GM04504 (cell line): Measurements from ENCODE around the gene EIF1.
A peak's percentile ranks its signal among the peaks of the same experiment; 100 is the strongest.

Experiments
- DNase-seq: peaks from one replicate; pipeline ENCODE4 v3.0.0-alpha.2; 2012; ENCODE audit warnings: low read depth

The EIF1 gene

DNA sequence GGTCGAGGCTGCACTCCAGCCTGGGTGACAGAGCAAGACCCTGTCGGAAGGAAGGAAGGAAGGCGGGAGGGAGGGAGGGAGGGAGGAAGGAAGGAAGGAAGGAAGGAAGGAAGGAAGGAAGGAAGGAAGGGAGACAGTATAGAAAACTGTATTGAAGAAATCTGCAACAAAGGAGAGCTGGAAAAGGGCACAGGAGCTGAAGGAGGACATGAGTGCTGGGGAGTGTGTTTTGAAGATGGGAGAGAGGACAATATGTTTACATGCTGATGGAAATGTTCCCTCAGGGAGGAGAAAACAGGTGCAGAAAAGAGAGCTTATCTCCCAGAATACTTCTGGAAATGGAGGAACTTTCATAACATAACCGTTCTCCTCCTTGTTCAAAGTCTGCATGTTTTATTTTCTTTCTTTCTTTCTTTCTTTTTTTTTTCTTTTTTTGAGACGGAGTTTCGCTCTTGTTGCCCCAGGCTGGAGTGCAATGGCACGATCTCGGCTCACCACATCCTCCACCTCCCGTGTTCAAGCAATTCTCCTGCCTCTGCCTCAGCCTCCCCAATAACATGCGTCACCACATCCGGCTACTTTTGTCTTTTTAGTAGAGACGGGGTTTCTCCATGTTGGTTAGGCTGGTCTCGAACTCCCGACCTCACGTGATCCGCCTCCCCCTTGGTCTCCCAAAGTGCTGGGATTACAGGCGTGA, 48.4 kb downstream of the EIF1 start:
- DNase-seq = no peak

DNA sequence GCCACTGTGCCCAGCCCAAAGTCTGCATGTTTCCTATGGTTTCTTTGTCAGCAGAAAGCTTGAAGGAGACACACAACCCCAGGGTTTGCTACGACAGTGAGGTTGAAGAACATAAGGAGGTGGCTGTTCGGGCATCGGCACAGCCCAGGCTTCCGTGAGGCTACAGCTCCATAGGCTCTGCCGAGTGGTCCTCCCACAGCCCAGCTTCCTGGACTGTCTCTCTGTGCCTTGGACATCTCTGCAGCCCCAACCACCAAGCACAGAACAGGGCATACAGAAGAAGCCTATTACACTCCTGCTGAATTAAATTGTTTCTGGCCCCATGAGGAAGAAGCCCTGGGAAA, 49.0 kb downstream of the EIF1 start:
- DNase-seq = no peak

DNA sequence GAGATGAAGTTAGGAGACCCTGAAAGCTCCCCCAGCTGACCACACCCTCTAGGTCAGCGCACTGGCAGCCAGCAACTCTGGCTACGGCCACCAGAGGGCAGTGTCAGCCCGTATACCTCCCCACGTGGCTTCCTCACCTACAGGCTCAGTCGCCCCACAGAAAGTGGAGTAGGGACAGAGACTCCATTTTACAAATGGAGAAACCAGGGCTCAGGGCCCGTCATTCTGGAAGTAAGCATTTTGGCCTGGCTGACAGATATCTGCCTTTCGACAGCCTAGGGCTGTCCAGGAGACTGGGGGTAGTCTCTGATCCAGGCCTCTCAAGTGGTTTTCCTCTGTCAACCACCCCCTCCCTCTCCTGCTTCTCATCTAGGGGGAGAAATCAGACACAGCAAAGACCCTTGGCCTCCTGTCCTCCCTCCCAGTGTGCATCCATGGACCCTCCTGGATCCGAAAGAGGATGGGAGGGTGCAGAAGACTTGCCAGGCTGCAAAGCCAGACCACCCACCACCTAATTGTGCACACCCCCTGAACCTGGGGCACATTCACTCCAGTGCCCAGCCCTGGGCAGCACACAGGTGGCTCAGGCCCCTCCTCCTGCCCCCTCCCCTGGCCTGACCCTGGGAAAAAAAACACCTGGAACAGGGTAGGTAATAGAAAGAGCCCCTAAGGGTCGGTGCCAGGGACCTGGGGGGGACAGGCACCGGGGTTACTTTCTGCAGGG, 49.6 kb downstream of the EIF1 start:
- peak; percentile 39 for DNase-seq

DNA sequence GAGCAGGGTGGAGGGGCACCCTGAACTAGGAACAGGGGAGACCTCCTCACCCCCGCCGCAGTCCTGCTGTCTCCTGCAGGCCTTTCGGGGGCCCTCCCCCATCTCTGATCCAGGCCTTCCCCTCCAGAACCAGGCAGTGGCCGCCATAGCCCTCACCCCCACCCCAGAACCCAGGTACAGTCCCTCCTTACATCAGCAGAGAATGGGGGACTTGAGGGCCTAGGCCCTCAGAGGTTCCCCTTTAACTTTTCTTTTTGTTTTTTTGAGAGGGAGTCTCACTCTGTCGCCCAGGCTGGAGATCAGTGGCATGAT, 50.1 kb downstream of the EIF1 start:
- no peak for DNase-seq

DNA sequence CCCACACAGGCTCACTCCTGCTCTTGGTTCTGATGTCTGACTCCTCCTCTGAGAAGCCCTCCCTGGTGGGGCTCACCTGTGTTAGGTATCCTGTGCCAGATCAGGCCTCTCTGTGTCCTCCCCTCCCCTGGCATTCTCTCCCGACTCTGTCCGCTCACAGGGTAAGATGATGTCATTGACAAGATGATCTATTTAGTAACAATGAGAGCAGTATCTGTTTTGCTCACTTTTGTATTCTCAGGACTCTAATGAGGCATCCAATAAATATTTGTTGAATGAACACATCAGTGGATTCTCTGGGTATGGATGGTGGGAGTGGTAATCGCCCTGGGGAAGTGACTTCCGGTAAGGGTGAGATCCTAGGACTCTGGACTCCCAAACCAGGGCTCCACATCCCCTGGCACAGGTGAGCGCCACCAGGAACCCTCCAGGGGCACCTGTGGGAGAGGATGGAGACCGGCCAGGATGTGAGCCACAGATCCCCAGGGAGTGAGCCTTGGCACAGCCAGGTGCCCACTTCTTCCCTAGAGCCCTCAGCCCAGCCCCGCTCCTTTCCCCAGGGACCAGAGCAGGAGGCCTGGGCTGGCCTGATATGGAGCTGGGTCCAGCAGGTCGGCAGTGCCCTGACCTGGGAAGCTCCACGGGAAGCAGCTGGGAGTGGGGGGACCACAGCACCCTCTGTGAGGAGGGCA, 51.1 kb downstream of the EIF1 start:
- DNase-seq = peak; percentile 29

DNA sequence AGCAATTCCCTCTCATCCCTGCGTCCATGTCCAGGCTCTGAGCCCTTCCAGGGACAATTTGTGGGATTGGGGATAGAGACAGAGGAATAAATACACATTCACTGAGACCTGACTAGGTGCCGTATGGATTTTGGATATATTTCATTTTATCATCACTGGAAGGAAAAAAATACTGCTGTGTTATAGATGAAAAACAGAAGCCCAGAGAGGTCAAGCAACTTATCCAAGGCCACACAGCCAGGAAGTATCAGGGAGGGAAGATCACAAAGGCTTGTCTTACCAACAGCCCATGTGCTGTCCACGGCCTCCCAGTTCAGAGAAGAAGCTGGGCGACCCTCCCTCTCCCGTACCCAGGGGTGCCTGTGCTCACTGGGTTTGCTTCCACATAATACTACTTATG, 51.8 kb downstream of the EIF1 start:
- no peak for DNase-seq

DNA sequence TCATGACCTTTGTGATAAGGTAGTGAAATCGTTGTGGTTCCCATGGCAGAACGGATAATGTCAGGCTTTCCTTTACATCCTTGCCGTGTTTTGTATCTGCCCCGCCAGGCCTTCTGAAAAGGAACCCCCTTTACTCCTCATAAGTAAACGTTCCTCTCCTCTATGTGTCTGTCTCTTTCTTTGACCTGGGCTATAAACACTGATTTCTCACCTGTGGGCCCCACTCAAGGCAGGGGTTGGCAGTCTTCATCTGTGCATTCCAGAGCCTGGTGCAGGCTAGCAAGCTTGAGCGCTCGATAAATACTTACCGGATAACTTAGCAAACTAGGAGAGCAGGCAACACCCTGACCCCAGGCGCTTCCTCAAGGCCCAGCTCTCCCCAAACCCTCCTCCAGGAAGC, 53.0 kb downstream of the EIF1 start:
- DNase-seq = no peak
